ENCODE measurements around the gene CHIC2. TPM values are rescaled to one million over a fixed set of nuclear protein-coding genes. Genes with fewer than 3 reads are reported as not detected.

Gene CHIC2
- total and polyA plus RNA-seq, 2 of the 8 experiments (the other 6 are each of a cell fraction or from before 2014, with no cell fraction given), result 4.5 to 10.9 TPM

- FAIRE-seq, result peak; percentile 13
- H2BK120ac ChIP-seq (replicated peaks; ENCODE audit: low read depth, low read length), result no peak overlapping the region
- POLR2A ChIA-PET (ENCODE audit: partially characterized antibody), result interaction anchor here (0.8 kb wide), 1 partner anchor 9 kb away, joined by 3 read pairs; no protein-coding TSS in a partner anchor
- TF ChIP-seq RNF2 (IDR thresholded peaks at IDR 0.05; ENCODE audit: borderline replicate concordance, low read depth, low read length, missing control alignments, poor library complexity, severe bottlenecking), result no peak
- no peak for TF ChIP-seq TAF1 (IDR thresholded peaks at IDR 0.05; ENCODE audit: low read depth, low read length)
- no peak for TF ChIP-seq RBBP5 (IDR thresholded peaks at IDR 0.05; ENCODE audit: borderline replicate concordance, low read depth, low read length)
- no peak for TF ChIP-seq RAD21 (IDR thresholded peaks at IDR 0.05 in 1 of 2, conservative IDR thresholded peaks at IDR 0.05 in 1 of 2; ENCODE audit: low read depth in 2 of 2, low read length in 2 of 2)
- TF ChIP-seq MAFK (IDR thresholded peaks at IDR 0.05; ENCODE audit: low read depth, low read length), result no peak
- TF ChIP-seq JUND (IDR thresholded peaks at IDR 0.05; ENCODE audit: low read length), result no peak
- TF ChIP-seq NRF1 (IDR thresholded peaks at IDR 0.05; ENCODE audit: low read depth, low read length), result no peak
- no peak for TF ChIP-seq TEAD4 (IDR thresholded peaks at IDR 0.05; ENCODE audit: low read depth, low read length)
- no peak for TF ChIP-seq MAX (IDR thresholded peaks at IDR 0.05)
These were observed 12.3 kb upstream of the CHIC2 start for GRCh38 chr4:54076673-54077072.

More at GRCh38 chr4:54076673-54077072, 12.3 kb upstream of the CHIC2 start:
- Histone ChIP-seq H3K4me3 (ENCODE audit: extremely low read depth in 1 of 4, insufficient read depth in 2 of 4, low read depth in 3 of 4, low read length in 4 of 4) (no peak overlapping the region), H3K27ac (ENCODE audit: low read depth, low read length) (no peak overlapping the region), H3K4me2 (ENCODE audit: insufficient read depth in 1 of 2, low read depth in 2 of 2, low read length in 2 of 2) (no peak overlapping the region), H4K5ac (ENCODE audit: insufficient read length, low read depth, low read length) (no peak overlapping the region), H3K27me3 (replicated peaks in 1 of 4; ENCODE audit: control insufficient read depth in 3 of 4, extremely low read depth in 1 of 4, insufficient read depth in 3 of 4, low read length in 3 of 4) (no peaks in the 10 kb centered on the region), H3K56ac (replicated peaks; ENCODE audit: insufficient read length, low read depth, low read length) (no peak overlapping the region), H2AFZ (ENCODE audit: low read length) (no peak overlapping the region), H2BK5ac (ENCODE audit: low read depth, low read length) (no peak overlapping the region), H2BK20ac (ENCODE audit: low read length) (no peak overlapping the region), H3K9ac (replicated peaks in 1 of 4; ENCODE audit: extremely low read depth in 1 of 4, low read depth in 3 of 4, low read length in 3 of 4) (no peak overlapping the region), H2AK5ac (ENCODE audit: low read depth, low read length) (no peak overlapping the region), H3K79me2 (ENCODE audit: control insufficient read depth in 1 of 2, insufficient read depth in 2 of 2, low read length in 2 of 2) (no peaks in the 10 kb centered on the region), H3K4me1 (replicated peaks in 1 of 4; ENCODE audit: control insufficient read depth in 3 of 4, insufficient read depth in 4 of 4, low read length in 3 of 4) (no peaks in the 10 kb centered on the region), H3K4ac (replicated peaks; ENCODE audit: insufficient read length, low read depth, low read length) (no peak overlapping the region), H2BK15ac (ENCODE audit: low read length) (no peak overlapping the region), H3K36me3 (ENCODE audit: control insufficient read depth in 2 of 4, insufficient read depth in 4 of 4, low read length in 3 of 4) (no peaks in the 10 kb centered on the region), H3K14ac (ENCODE audit: insufficient read length) (no peak overlapping the region), H2BK12ac (ENCODE audit: low read depth, low read length) (no peak overlapping the region), H4K8ac (ENCODE audit: extremely low read depth, insufficient read depth, low read length) (no peak overlapping the region), H3K23me2 (ENCODE audit: low read depth, low read length) (no peaks in the 10 kb centered on the region), H3K18ac (ENCODE audit: extremely low read depth, low read length) (no peak overlapping the region), H3K23ac (ENCODE audit: insufficient read length) (no peak overlapping the region), H4K20me1 (replicated peaks in 1 of 2; ENCODE audit: control insufficient read depth in 1 of 2, insufficient read depth in 2 of 2, low read length in 2 of 2) (no peaks in the 10 kb centered on the region), H3K9me3 (ENCODE audit: insufficient read depth in 2 of 2, low read depth in 1 of 2, low read length in 1 of 2) (no peaks in the 10 kb centered on the region), H3K79me1 (ENCODE audit: low read depth, low read length) (no peaks in the 10 kb centered on the region), H4K91ac (replicated peaks; ENCODE audit: insufficient read length, low read length) (no peak overlapping the region)
- CTCF ChIA-PET (ENCODE audit: partially characterized antibody), result interaction anchor here (1.8 kb wide), 1 partner anchor 9 kb away, joined by 7 read pairs; no protein-coding TSS in a partner anchor
- DNase-seq (ENCODE audit: low read depth in 1 of 2, low spot score in 2 of 2), result no peak

All from H1 (cell line).